Measurements from ENCODE around the gene HCFC2.

Gene HCFC2

DNA sequence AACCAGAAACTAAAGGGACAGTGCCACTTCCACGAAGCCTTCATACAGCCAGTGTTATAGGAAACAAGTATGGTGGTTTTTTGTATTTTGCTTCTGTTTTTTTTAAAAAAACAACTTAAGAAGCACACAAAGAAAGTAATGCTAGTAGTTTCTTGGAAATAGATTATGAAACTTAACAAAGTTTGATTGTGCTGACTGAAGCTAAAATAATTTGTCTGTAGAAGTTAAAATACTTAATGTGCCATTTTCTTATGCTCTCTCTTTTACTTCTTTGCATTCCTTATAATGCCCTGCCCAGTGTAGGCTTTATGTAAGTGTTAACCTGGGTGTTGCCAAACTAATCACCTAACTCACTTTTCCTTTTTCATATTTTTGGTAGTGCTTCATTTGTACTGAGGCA is 16.4 kb downstream of the HCFC2 start:
- no peaks in the 10 kb centered on the region for H3K4me1 ChIP-seq (ENCODE audit: control insufficient read depth, insufficient read depth, low read length)
- H3K27me3 ChIP-seq (ENCODE audit: control insufficient read depth, insufficient read depth, low read length, poor library complexity, severe bottlenecking) = no peaks in the 10 kb centered on the region
- H3K36me3 ChIP-seq (ENCODE audit: control insufficient read depth, insufficient read depth, low read length) = no peaks in the 10 kb centered on the region
- 100% methylated on average over 1 of the region's 1 CpG; no CpG with 5 or more reads in 1 of the 2 experiments for WGBS, 2 experiments
- no peak overlapping the region for H3K27ac ChIP-seq (ENCODE audit: insufficient read depth, low read depth, low read length, poor library complexity, severe bottlenecking)
- no peaks in the 10 kb centered on the region for H3K9me3 ChIP-seq (ENCODE audit: control insufficient read depth, low read length)
- no peak overlapping the region for H3K4me3 ChIP-seq (ENCODE audit: insufficient read depth, low read depth, low read length)

DNA sequence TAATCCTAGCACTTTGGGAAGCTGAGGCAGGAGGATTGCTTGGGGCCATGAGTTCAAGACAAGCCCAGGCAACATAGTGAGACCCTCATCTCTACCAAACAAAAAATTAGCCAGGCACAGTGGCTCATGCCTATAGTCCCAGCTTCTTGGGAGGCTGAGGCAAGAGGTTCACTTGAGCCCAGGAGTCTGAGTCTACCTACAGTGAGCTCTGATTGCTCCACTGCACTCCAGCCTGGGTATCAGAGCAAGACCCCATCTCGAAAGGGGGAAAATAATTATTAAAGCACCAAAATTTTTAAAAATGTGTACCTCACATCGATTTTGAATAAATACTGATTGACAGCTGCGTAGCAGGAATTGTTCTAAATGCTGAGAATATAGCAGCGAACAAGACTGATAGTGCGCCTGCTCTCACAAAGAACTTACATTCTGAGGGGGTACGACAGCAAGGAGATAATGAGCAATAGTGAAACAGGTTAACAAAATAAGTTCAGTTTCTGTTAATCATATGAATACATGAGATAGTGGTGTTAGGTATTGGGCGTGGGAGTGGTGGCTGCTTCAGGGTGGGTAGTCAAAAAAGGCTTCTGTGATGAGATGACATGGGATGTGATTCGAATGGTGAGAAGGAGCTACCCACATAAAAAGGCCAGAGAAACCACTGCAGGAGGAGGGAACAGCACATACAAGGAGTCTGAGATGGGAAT is 19.6 kb downstream of the HCFC2 start:
- Histone ChIP-seq H3K36me3 (ENCODE audit: control insufficient read depth, insufficient read depth, low read length) (no peaks in the 10 kb centered on the region), H3K4me1 (ENCODE audit: control insufficient read depth, insufficient read depth, low read length) (no peaks in the 10 kb centered on the region), H3K4me3 (ENCODE audit: insufficient read depth, low read depth, low read length) (no peak overlapping the region), H3K27ac (ENCODE audit: insufficient read depth, low read depth, low read length, poor library complexity, severe bottlenecking) (no peak overlapping the region), H3K9me3 (ENCODE audit: control insufficient read depth, low read length) (no peaks in the 10 kb centered on the region), H3K27me3 (ENCODE audit: control insufficient read depth, insufficient read depth, low read length, poor library complexity, severe bottlenecking) (no peaks in the 10 kb centered on the region)
- 94 to 96% methylated on average over 8 of the region's 8 CpGs for WGBS, 2 experiments

DNA sequence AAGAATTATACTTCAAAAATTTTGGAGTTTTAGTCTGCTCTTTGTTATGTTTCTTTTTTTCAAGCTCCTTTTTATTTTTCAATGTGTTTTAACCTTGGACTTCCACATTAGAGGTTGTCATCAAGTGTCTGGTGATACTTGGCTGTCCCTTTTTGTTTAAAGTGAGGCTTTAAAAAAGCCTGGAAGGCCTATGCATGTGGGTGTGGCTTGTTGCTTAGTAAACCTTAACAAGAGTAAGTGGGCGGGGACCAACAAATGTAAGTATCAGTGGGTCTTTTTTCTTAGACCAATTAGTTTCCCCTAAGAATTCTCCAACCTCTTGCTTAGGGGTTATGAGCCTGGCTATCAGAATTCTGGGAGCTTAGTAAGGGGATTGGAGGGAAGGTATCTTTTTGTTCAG is 26.4 kb downstream of the HCFC2 start:
- Histone ChIP-seq H3K4me3 (ENCODE audit: insufficient read depth, low read depth, low read length) (no peak overlapping the region), H3K27ac (ENCODE audit: insufficient read depth, low read depth, low read length, poor library complexity, severe bottlenecking) (no peak overlapping the region), H3K27me3 (ENCODE audit: control insufficient read depth, insufficient read depth, low read length, poor library complexity, severe bottlenecking) (no peaks in the 10 kb centered on the region), H3K36me3 (ENCODE audit: control insufficient read depth, insufficient read depth, low read length) (no peaks in the 10 kb centered on the region), H3K4me1 (ENCODE audit: control insufficient read depth, insufficient read depth, low read length) (no peaks in the 10 kb centered on the region), H3K9me3 (ENCODE audit: control insufficient read depth, low read length) (no peaks in the 10 kb centered on the region)
- 73 to 96% methylated on average over 1 of the region's 1 CpG for WGBS, 2 experiments

DNA sequence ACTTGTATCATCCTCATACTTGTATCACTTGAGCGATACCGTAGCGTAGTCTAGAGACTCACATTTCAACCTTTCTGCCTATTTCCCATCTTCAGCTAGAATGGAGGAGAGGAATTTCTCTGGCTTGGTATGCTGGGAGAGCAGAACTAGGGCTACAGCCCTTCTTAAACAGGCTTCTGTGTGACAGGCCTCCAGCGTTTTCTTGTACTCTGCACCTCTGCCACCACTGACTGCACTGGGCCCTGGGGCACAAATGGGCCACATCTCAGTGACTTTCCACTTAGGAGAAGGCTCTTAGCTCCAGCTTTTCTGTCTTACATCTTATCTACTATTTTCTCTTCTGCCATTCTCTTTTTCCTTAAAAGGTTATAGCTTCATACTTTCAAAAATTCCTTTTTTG is 26.8 kb downstream of the HCFC2 start:
- no peaks in the 10 kb centered on the region for H3K27me3 ChIP-seq (ENCODE audit: control insufficient read depth, insufficient read depth, low read length, poor library complexity, severe bottlenecking)
- WGBS, 2 experiments = 87 to 90% methylated on average over 4 of the region's 4 CpGs
- no peak overlapping the region for H3K27ac ChIP-seq (ENCODE audit: insufficient read depth, low read depth, low read length, poor library complexity, severe bottlenecking)
- H3K9me3 ChIP-seq (ENCODE audit: control insufficient read depth, low read length) = no peaks in the 10 kb centered on the region
- no peaks in the 10 kb centered on the region for H3K4me1 ChIP-seq (ENCODE audit: control insufficient read depth, insufficient read depth, low read length)
- H3K36me3 ChIP-seq (ENCODE audit: control insufficient read depth, insufficient read depth, low read length) = no peaks in the 10 kb centered on the region
- H3K4me3 ChIP-seq (ENCODE audit: insufficient read depth, low read depth, low read length) = no peak overlapping the region

DNA sequence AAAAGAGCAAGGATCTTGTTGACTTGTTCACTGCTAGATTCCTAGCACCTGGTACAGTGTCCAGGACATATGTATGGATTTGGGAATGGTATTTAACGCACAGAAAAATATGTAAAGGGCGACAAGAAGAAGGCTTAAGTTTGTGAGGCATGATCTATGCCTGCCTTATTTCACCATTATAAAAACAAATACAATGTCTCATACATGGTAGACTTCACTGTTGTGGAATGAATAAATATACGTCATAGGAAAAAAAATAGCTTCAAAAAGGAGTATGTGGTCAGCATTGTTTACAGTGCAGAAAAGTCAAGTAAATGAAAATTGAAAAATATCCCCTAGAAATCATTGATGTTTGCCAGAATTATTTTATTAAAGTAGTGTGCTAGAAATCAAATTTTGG is 30.0 kb downstream of the HCFC2 start:
- H3K27ac ChIP-seq (ENCODE audit: insufficient read depth, low read depth, low read length, poor library complexity, severe bottlenecking) = no peak overlapping the region
- no peaks in the 10 kb centered on the region for H3K36me3 ChIP-seq (ENCODE audit: control insufficient read depth, insufficient read depth, low read length)
- 92 to 100% methylated on average over 1 to 3 of the region's 3 CpGs for WGBS, 2 experiments
- no peaks in the 10 kb centered on the region for H3K4me1 ChIP-seq (ENCODE audit: control insufficient read depth, insufficient read depth, low read length)
- H3K27me3 ChIP-seq (ENCODE audit: control insufficient read depth, insufficient read depth, low read length, poor library complexity, severe bottlenecking) = no peaks in the 10 kb centered on the region
- H3K4me3 ChIP-seq (ENCODE audit: insufficient read depth, low read depth, low read length) = no peak overlapping the region
- H3K9me3 ChIP-seq (ENCODE audit: control insufficient read depth, low read length) = no peaks in the 10 kb centered on the region

DNA sequence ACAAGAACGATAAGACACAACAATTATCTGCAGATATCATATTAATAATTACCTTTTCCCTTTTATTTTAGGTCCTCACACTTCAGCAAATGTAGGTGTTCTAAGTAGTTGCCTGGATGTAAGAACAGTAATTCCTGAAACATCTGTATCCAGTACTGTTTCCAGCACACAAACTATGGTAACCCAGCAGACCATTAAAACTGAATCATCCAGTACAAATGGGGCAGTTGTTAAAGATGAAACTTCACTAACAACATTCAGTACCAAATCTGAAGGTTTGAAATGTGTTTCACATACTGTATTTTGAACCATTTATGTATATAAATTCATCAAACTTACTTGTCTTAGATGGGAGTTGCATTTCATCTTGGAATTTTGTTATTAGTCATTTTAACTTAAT is 31.0 kb downstream of the HCFC2 start:
- no peaks in the 10 kb centered on the region for H3K36me3 ChIP-seq (ENCODE audit: control insufficient read depth, insufficient read depth, low read length)
- H3K9me3 ChIP-seq (ENCODE audit: control insufficient read depth, low read length) = no peaks in the 10 kb centered on the region
- H3K27ac ChIP-seq (ENCODE audit: insufficient read depth, low read depth, low read length, poor library complexity, severe bottlenecking) = no peak overlapping the region
- H3K27me3 ChIP-seq (ENCODE audit: control insufficient read depth, insufficient read depth, low read length, poor library complexity, severe bottlenecking) = no peaks in the 10 kb centered on the region
- 100% methylated on average over 1 of the region's 1 CpG; no CpG with 5 or more reads in 1 of the 2 experiments for WGBS, 2 experiments
- no peak overlapping the region for H3K4me3 ChIP-seq (ENCODE audit: insufficient read depth, low read depth, low read length)
- no peaks in the 10 kb centered on the region for H3K4me1 ChIP-seq (ENCODE audit: control insufficient read depth, insufficient read depth, low read length)

DNA sequence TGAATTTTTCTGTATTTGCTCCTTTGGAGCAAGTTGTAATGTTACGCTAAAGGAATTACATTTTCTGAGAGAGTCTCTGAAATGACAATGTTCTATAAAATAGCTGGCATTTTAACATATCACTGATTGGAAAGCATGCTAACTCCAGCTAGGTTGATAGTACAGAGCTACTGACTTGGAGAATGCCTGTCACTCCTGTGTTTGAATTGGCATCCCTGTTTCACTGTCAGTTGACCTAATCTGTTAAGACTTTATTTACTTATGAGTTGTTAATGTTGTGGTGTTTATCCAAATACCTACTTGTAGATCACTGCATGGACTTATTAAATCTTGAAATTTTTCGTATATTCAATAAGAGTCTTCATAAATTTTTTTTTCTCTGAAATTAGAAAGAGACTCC is 33.6 kb downstream of the HCFC2 start:
- no peaks in the 10 kb centered on the region for H3K36me3 ChIP-seq (ENCODE audit: control insufficient read depth, insufficient read depth, low read length)
- 98 to 100% methylated on average over 1 to 2 of the region's 2 CpGs for WGBS, 2 experiments
- H3K9me3 ChIP-seq (ENCODE audit: control insufficient read depth, low read length) = no peaks in the 10 kb centered on the region

DNA sequence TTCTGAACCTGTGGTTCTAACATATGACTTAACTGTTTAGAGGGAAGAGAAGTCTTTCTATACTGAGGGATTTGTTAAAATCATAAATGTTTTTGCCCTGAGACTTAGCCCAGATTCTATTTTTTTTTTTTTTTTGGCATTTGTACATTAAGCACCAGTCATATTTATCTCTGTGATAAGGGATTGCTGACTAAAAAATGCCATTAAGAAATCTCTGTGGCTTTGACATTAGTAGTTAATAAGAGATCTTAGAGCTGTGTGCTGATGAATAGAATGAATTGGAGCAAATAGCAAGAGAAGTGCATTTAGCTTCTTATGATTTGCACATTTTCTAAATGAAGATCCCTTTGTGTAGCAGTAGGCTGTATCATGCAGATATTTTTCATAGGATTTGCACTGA is 41.1 kb downstream of the HCFC2 start:
- H3K27ac ChIP-seq (ENCODE audit: insufficient read depth, low read depth, low read length, poor library complexity, severe bottlenecking) = no peak overlapping the region
- no peaks in the 10 kb centered on the region for H3K27me3 ChIP-seq (ENCODE audit: control insufficient read depth, insufficient read depth, low read length, poor library complexity, severe bottlenecking)
- no peaks in the 10 kb centered on the region for H3K4me1 ChIP-seq (ENCODE audit: control insufficient read depth, insufficient read depth, low read length)
- H3K36me3 ChIP-seq (ENCODE audit: control insufficient read depth, insufficient read depth, low read length) = no peaks in the 10 kb centered on the region
- H3K4me3 ChIP-seq (ENCODE audit: insufficient read depth, low read depth, low read length) = no peak overlapping the region
- H3K9me3 ChIP-seq (ENCODE audit: control insufficient read depth, low read length) = no peaks in the 10 kb centered on the region

More for the DNA sequence above, 33.6 kb downstream of the HCFC2 start:
- Histone ChIP-seq H3K4me1 (ENCODE audit: control insufficient read depth, insufficient read depth, low read length) (no peaks in the 10 kb centered on the region), H3K4me3 (ENCODE audit: insufficient read depth, low read depth, low read length) (no peak overlapping the region), H3K27ac (ENCODE audit: insufficient read depth, low read depth, low read length, poor library complexity, severe bottlenecking) (no peak overlapping the region), H3K27me3 (ENCODE audit: control insufficient read depth, insufficient read depth, low read length, poor library complexity, severe bottlenecking) (no peaks in the 10 kb centered on the region)

DNA sequence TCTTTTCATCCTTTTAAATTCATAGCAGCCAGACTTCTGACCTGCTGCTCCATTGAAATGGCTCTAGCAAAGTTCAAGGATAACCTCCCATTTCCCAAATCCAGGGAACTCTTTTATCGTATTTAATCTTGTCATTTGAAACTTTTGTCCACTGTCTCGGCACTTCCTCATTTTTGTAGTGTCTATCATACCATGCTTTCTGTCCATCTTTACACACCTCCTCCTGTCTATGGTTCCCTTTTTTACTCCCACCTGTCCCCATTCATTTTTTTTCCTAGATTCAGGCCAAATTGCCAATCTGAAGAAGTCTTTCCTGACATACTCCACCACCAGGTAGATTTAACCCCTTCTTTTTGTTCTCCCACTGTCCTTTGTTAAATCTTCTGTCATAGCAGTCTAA is 42.6 kb downstream of the HCFC2 start:
- WGBS, 2 experiments = 88 to 90% methylated on average over 2 of the region's 2 CpGs
- no peaks in the 10 kb centered on the region for H3K27me3 ChIP-seq (ENCODE audit: control insufficient read depth, insufficient read depth, low read length, poor library complexity, severe bottlenecking)
- no peak overlapping the region for H3K27ac ChIP-seq (ENCODE audit: insufficient read depth, low read depth, low read length, poor library complexity, severe bottlenecking)
- H3K4me3 ChIP-seq (ENCODE audit: insufficient read depth, low read depth, low read length) = no peak overlapping the region
- H3K36me3 ChIP-seq (ENCODE audit: control insufficient read depth, insufficient read depth, low read length) = no peaks in the 10 kb centered on the region
- H3K9me3 ChIP-seq (ENCODE audit: control insufficient read depth, low read length) = no peaks in the 10 kb centered on the region
- no peaks in the 10 kb centered on the region for H3K4me1 ChIP-seq (ENCODE audit: control insufficient read depth, insufficient read depth, low read length)

DNA sequence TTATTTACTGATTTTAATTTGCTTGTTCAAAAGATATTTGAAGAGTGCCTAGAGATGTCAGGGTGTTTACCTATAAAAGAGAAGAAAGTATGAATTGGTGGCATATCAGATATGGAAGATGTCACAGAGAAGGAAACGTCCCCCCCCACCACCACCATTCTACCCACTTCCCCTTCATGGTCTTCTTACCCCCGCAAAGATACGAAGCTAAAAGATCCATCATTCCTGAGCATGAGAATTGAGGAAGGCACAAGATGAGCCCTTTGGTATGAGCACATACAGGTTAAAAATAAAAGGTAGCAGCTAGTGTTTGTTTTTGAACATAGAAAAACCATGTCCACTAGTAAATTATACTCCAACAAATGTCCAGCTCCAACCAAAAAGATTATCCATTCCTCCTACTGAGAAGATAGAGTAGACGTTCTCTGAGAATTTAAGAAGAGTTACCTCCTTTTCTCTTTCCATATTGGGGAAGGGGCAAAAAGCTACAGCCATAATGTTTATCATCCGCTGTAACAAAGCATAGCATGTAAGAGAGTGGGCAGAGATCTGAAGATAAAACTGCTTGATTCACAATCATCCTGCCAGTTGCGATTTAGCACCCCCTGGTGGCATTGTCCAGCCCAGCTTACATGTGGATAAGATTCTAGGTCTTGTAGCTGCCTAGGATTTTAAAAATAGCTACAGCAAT is 44.6 kb downstream of the HCFC2 start:
- Histone ChIP-seq H3K27me3 (ENCODE audit: control insufficient read depth, insufficient read depth, low read length, poor library complexity, severe bottlenecking) (no peaks in the 10 kb centered on the region), H3K4me1 (ENCODE audit: control insufficient read depth, insufficient read depth, low read length) (no peaks in the 10 kb centered on the region), H3K9me3 (ENCODE audit: control insufficient read depth, low read length) (no peaks in the 10 kb centered on the region), H3K36me3 (ENCODE audit: control insufficient read depth, insufficient read depth, low read length) (no peaks in the 10 kb centered on the region), H3K27ac (ENCODE audit: insufficient read depth, low read depth, low read length, poor library complexity, severe bottlenecking) (no peak overlapping the region), H3K4me3 (ENCODE audit: insufficient read depth, low read depth, low read length) (no peak overlapping the region)
- 57 to 69% methylated on average over 5 to 6 of the region's 6 CpGs for WGBS, 2 experiments
